ENCODE results near the gene SOWAHD. TPM values are rescaled to one million over a fixed set of nuclear protein-coding genes. Genes with fewer than 3 reads are reported as not detected.
A peak's percentile ranks its signal among the peaks of the same experiment; 100 is the strongest.

Gene SOWAHD
- total and polyA plus RNA-seq, 4 donors, result 0.10 to 2.5 (median 0.45) TPM

- Histone ChIP-seq H3K9me3 (ENCODE audit: control insufficient read depth in 4 of 4, low read length in 3 of 4) (no peaks in the 10 kb centered on the region), H3K4me1 (ENCODE audit: control insufficient read depth in 4 of 4, insufficient read depth in 4 of 4, low read length in 3 of 4) (peaks cover 1 to 18% (median 3%) of the 10 kb centered on the region in 4 donors), H3K36me3 (ENCODE audit: control insufficient read depth in 4 of 4, insufficient read depth in 3 of 4, low read depth in 1 of 4, low read length in 3 of 4) (no peaks in the 10 kb centered on the region), H3K27ac (ENCODE audit: low read depth in 1 of 2, low read length in 2 of 2) (no peak overlapping the region), H3K9ac (ENCODE audit: low read depth in 1 of 2, low read length in 2 of 2) (no peak overlapping the region), H3K4me3 (ENCODE audit: low read depth in 1 of 3, low read length in 3 of 3) (no peak overlapping the region), H3K27me3 (ENCODE audit: control insufficient read depth in 4 of 4, insufficient read depth in 4 of 4, low read length in 3 of 4) (no peaks in the 10 kb centered on the region)
- WGBS, result 83% methylated on average over 10 of the region's 10 CpGs
- DNase-seq (ENCODE audit: low spot score), result no peak
- no peak for TF ChIP-seq REST (IDR thresholded peaks at IDR 0.05)
- TF ChIP-seq CTCF (IDR thresholded peaks at IDR 0.05; ENCODE audit: low read depth, low read length, missing input control), result no peak
- TF ChIP-seq JUND (IDR thresholded peaks at IDR 0.05), result no peak
- TF ChIP-seq NR2F2 (IDR thresholded peaks at IDR 0.05), result no peak
- no peak for TF ChIP-seq EGR1 (IDR thresholded peaks at IDR 0.05; ENCODE audit: low read depth in 2 of 2)
- TF ChIP-seq HNF4G (IDR thresholded peaks at IDR 0.05), result no peak
- no peak for TF ChIP-seq SP1 (IDR thresholded peaks at IDR 0.05)
- TF ChIP-seq HNF4A (conservative IDR thresholded peaks at IDR 0.05), result no peak
- no peak for TF ChIP-seq ATF3 (IDR thresholded peaks at IDR 0.05)
- TF ChIP-seq YY1 (IDR thresholded peaks at IDR 0.05), result no peak
- no peak for TF ChIP-seq TAF1 (conservative IDR thresholded peaks at IDR 0.05)
Observed at GRCh38 chrX:119756926-119757635, 1.3 kb upstream of the SOWAHD start.

- peaks cover 1 to 18% (median 3%) of the 10 kb centered on the region in 4 donors for H3K4me1 ChIP-seq (ENCODE audit: control insufficient read depth in 4 of 4, insufficient read depth in 4 of 4, low read length in 3 of 4)
- H3K27ac ChIP-seq (ENCODE audit: low read depth in 1 of 2, low read length in 2 of 2), result peak overlapping the region in 1 of 2 donors; percentile 12
- no peaks in the 10 kb centered on the region for H3K27me3 ChIP-seq (ENCODE audit: control insufficient read depth in 4 of 4, insufficient read depth in 4 of 4, low read length in 3 of 4)
- 57% methylated on average over 12 of the region's 12 CpGs for whole genome bisulfite sequencing
- H3K9me3 ChIP-seq (ENCODE audit: control insufficient read depth in 4 of 4, low read length in 3 of 4), result no peaks in the 10 kb centered on the region
- H3K9ac ChIP-seq (ENCODE audit: low read depth in 1 of 2, low read length in 2 of 2), result no peak overlapping the region
- H3K36me3 ChIP-seq (ENCODE audit: control insufficient read depth in 4 of 4, insufficient read depth in 3 of 4, low read depth in 1 of 4, low read length in 3 of 4), result no peaks in the 10 kb centered on the region
- H3K4me3 ChIP-seq (ENCODE audit: low read depth in 1 of 3, low read length in 3 of 3), result peak overlapping the region in 1 of 3 donors; percentile 23
- DNase-seq (ENCODE audit: low spot score), result no peak
- no peak for TF ChIP-seq FOXA1 (IDR thresholded peaks at IDR 0.05)
- no peak for TF ChIP-seq GABPA (IDR thresholded peaks at IDR 0.05 in 1 of 2, conservative IDR thresholded peaks at IDR 0.05 in 1 of 2)
- TF ChIP-seq CTCF (IDR thresholded peaks at IDR 0.05; ENCODE audit: low read depth, low read length, missing input control), result no peak
Observed at GRCh38 chrX:119757646-119757978, 776 bp upstream of the SOWAHD start.

Data from liver (tissue), 9 donors.